Measurements from ENCODE around the gene CAMK1D.

The CAMK1D gene

DNA sequence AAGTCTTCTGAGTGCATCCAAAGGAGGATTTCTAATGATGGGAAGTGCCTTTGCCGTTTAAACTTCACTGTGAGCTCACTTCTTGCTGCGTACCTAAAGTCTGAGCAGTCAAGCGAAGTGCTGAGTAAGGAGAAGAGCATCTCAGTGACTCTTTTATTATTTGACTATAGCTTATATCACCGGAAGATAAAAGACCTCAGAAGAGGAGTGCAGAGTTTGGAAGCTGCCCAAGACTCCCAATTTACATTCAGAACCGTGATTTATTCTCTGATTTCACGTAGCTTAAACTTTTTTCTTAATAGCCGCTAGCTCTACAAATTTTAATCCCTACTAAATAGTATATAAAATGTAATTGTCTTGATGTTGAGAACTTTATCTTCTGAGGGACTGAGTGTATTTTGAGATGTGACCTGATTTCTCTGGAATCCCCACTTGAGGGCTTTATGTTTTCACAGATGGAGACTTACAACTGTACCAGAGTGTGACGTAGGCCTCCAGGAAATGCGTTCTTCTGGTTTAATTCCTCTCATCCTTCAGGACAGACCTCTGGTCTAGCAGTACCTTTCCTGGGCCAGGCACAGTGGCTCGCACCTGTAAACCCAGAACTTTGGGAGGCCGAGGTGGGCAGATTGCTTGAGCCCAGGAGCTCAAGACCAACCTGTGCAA lies 51.1 kb downstream of the CAMK1D start (continued):
- TF ChIP-seq, protein P1, sequence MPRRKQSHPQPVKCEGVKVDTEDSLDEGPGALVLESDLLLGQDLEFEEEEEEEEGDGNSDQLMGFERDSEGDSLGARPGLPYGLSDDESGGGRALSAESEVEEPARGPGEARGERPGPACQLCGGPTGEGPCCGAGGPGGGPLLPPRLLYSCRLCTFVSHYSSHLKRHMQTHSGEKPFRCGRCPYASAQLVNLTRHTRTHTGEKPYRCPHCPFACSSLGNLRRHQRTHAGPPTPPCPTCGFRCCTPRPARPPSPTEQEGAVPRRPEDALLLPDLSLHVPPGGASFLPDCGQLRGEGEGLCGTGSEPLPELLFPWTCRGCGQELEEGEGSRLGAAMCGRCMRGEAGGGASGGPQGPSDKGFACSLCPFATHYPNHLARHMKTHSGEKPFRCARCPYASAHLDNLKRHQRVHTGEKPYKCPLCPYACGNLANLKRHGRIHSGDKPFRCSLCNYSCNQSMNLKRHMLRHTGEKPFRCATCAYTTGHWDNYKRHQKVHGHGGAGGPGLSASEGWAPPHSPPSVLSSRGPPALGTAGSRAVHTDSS (tag by site-specific recombination; IDR thresholded peaks at IDR 0.05): no peak
- TF ChIP-seq MZF1 (tag by site-specific recombination; IDR thresholded peaks at IDR 0.05; ENCODE audit: borderline replicate concordance) (peak; percentile 83; the same call in 1 of the 2 replicates), ZNF791 (tag by site-specific recombination; IDR thresholded peaks at IDR 0.05) (no peak), ZFP37 (tag by site-specific recombination; IDR thresholded peaks at IDR 0.05) (peak; percentile 49; the same call in 1 of the 2 replicates), ZNF629 (tag by site-specific recombination; IDR thresholded peaks at IDR 0.05) (peak; percentile 87), ZNF530 (tag by site-specific recombination; IDR thresholded peaks at IDR 0.05; ENCODE audit: low read depth) (no peak), ZXDB (tag by site-specific recombination; IDR thresholded peaks at IDR 0.05) (peak; percentile 39; the same call in 1 of the 2 replicates), ZNF335 (tag by site-specific recombination; conservative IDR thresholded peaks at IDR 0.05) (peak; percentile 44), KLF10 (tag by site-specific recombination; IDR thresholded peaks at IDR 0.05) (no peak), ZNF24 (tag by site-specific recombination; IDR thresholded peaks at IDR 0.05) (0 out of 2 replicates have a peak, but pooled peaks have one; percentile 15), SP3 (tag by site-specific recombination; IDR thresholded peaks at IDR 0.05) (no peak; the same call in 1 of the 2 replicates), ZNF146 (tag by site-specific recombination; IDR thresholded peaks at IDR 0.05) (no peak), ZNF544 (tag by site-specific recombination; IDR thresholded peaks at IDR 0.05) (no peak), BCL11A (tag by site-specific recombination; IDR thresholded peaks at IDR 0.05; ENCODE audit: low read depth) (peak; percentile 24; the same call in 1 of the 2 replicates), ZNF561 (tag by site-specific recombination; IDR thresholded peaks at IDR 0.05; ENCODE audit: borderline replicate concordance) (no peak)
- TF ChIP-seq, protein P2, sequence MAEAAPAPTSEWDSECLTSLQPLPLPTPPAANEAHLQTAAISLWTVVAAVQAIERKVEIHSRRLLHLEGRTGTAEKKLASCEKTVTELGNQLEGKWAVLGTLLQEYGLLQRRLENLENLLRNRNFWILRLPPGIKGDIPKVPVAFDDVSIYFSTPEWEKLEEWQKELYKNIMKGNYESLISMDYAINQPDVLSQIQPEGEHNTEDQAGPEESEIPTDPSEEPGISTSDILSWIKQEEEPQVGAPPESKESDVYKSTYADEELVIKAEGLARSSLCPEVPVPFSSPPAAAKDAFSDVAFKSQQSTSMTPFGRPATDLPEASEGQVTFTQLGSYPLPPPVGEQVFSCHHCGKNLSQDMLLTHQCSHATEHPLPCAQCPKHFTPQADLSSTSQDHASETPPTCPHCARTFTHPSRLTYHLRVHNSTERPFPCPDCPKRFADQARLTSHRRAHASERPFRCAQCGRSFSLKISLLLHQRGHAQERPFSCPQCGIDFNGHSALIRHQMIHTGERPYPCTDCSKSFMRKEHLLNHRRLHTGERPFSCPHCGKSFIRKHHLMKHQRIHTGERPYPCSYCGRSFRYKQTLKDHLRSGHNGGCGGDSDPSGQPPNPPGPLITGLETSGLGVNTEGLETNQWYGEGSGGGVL (tag by site-specific recombination; IDR thresholded peaks at IDR 0.05): no peak
- TF ChIP-seq, protein P3, sequence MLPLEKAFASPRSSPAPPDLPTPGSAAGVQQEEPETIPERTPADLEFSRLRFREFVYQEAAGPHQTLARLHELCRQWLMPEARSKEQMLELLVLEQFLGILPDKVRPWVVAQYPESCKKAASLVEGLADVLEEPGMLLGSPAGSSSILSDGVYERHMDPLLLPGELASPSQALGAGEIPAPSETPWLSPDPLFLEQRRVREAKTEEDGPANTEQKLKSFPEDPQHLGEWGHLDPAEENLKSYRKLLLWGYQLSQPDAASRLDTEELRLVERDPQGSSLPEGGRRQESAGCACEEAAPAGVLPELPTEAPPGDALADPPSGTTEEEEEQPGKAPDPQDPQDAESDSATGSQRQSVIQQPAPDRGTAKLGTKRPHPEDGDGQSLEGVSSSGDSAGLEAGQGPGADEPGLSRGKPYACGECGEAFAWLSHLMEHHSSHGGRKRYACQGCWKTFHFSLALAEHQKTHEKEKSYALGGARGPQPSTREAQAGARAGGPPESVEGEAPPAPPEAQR (tag by site-specific recombination; IDR thresholded peaks at IDR 0.05): no peak

DNA sequence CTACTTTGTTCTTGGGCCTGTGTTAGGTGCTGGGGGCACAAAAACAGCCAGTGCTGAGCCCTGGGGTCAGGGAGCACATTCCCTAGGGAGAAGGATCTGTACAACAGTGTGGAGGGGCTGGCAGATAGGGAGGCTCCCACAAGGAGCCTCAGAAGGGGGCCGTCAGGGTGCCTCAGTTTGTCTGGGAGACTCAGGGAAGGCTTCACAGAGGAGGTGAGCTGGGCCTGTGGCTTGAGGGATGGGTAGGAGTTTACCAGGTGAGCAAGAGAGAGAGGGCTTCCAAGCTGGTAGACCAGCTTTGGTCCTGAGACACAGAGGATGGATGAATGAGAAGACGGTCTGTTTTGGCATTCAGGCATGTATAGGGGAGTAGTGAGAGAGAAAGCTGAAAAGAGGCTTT lies 52.1 kb downstream of the CAMK1D start:
- peaks cover 17% of the 10 kb centered on the region for H3K4me1 ChIP-seq (ENCODE audit: control insufficient read depth, insufficient read depth, low read length)
- no peaks in the 10 kb centered on the region for H3K9me3 ChIP-seq (ENCODE audit: control insufficient read depth, insufficient read depth, low read depth, low read length)
- H3K27ac ChIP-seq (ENCODE audit: extremely low read depth, low read depth, low read length): no peak overlapping the region
- TF ChIP-seq ZFP3 (tag by site-specific recombination; IDR thresholded peaks at IDR 0.05; ENCODE audit: low read depth): peak; percentile 63; the same call in 1 of the 2 replicates
- no peak for TF ChIP-seq BCL11A (tag by site-specific recombination; IDR thresholded peaks at IDR 0.05; ENCODE audit: low read depth)
- H3K36me3 ChIP-seq (ENCODE audit: control insufficient read depth in 2 of 2, insufficient read depth in 1 of 2, low read length in 2 of 2): no peaks in the 10 kb centered on the region
- ChIA-PET POLR2A (no interaction called here), CTCF (interaction anchor here (0.6 to 1.4 kb wide), 2 partner anchors 54 to 112 kb away, joined by 3 to 5 read pairs; no protein-coding TSS in a partner anchor)
- H3K4me3 ChIP-seq (ENCODE audit: low read depth, low read length): no peak overlapping the region

DNA sequence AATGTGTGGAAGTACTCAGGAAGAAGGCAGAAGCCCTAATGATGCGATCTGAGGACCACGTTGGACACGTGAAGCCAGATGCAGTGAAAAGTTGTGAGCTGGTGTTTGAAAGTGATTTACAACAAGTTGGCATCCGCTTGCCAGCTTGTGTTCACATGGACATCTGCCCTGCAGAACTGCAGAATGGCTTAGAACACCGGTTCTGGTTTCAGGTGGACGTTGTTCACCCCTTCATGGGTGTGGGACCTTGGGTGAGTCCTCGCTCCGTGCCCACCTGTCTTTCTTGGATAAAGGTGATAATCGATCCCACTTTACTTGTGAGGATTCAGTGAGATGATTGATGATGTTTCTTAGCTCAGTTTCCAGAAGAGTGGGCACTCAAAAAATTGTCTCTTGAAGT lies 53.8 kb downstream of the CAMK1D start:
- Histone ChIP-seq H3K27ac (ENCODE audit: extremely low read depth, low read depth, low read length) (no peak overlapping the region), H3K4me3 (ENCODE audit: low read depth, low read length) (no peak overlapping the region), H3K36me3 (ENCODE audit: control insufficient read depth in 2 of 2, insufficient read depth in 1 of 2, low read length in 2 of 2) (no peaks in the 10 kb centered on the region), H3K9me3 (ENCODE audit: control insufficient read depth, insufficient read depth, low read depth, low read length) (no peaks in the 10 kb centered on the region), H3K4me1 (ENCODE audit: control insufficient read depth, insufficient read depth, low read length) (peaks cover 20% of the 10 kb centered on the region)
- ChIA-PET CTCF (no interaction called here), POLR2A (no interaction called here)
- TF ChIP-seq, protein P3 (tag by site-specific recombination; IDR thresholded peaks at IDR 0.05): no peak
- TF ChIP-seq, protein P4, sequence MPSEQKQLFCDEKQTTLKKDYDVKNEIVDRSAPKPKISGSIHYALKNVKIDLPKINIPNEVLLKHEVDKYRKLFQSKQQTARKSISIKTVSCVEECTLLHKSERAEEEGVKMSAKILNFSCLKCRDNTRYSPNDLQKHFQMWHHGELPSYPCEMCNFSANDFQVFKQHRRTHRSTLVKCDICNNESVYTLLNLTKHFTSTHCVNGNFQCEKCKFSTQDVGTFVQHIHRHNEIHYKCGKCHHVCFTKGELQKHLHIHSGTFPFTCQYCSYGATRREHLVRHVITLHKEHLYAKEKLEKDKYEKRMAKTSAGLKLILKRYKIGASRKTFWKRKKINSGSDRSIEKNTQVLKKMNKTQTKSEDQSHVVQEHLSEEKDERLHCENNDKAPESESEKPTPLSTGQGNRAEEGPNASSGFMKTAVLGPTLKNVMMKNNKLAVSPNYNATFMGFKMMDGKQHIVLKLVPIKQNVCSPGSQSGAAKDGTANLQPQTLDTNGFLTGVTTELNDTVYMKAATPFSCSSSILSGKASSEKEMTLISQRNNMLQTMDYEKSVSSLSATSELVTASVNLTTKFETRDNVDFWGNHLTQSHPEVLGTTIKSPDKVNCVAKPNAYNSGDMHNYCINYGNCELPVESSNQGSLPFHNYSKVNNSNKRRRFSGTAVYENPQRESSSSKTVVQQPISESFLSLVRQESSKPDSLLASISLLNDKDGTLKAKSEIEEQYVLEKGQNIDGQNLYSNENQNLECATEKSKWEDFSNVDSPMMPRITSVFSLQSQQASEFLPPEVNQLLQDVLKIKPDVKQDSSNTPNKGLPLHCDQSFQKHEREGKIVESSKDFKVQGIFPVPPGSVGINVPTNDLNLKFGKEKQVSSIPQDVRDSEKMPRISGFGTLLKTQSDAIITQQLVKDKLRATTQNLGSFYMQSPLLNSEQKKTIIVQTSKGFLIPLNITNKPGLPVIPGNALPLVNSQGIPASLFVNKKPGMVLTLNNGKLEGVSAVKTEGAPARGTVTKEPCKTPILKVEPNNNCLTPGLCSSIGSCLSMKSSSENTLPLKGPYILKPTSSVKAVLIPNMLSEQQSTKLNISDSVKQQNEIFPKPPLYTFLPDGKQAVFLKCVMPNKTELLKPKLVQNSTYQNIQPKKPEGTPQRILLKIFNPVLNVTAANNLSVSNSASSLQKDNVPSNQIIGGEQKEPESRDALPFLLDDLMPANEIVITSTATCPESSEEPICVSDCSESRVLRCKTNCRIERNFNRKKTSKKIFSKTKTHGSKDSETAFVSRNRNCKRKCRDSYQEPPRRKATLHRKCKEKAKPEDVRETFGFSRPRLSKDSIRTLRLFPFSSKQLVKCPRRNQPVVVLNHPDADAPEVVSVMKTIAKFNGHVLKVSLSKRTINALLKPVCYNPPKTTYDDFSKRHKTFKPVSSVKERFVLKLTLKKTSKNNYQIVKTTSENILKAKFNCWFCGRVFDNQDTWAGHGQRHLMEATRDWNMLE (tag by site-specific recombination; conservative IDR thresholded peaks at IDR 0.05; ENCODE audit: low read depth): no peak
- TF ChIP-seq ZNF202 (tag by site-specific recombination; IDR thresholded peaks at IDR 0.05; ENCODE audit: borderline replicate concordance) (no peak), ZNF707 (tag by site-specific recombination; IDR thresholded peaks at IDR 0.05) (no peak), ZNF792 (tag by site-specific recombination; IDR thresholded peaks at IDR 0.05) (no peak)

Measured in HEK293 (cell line).